ENCODE data around the gene LARGE1.

The LARGE1 gene

DNA sequence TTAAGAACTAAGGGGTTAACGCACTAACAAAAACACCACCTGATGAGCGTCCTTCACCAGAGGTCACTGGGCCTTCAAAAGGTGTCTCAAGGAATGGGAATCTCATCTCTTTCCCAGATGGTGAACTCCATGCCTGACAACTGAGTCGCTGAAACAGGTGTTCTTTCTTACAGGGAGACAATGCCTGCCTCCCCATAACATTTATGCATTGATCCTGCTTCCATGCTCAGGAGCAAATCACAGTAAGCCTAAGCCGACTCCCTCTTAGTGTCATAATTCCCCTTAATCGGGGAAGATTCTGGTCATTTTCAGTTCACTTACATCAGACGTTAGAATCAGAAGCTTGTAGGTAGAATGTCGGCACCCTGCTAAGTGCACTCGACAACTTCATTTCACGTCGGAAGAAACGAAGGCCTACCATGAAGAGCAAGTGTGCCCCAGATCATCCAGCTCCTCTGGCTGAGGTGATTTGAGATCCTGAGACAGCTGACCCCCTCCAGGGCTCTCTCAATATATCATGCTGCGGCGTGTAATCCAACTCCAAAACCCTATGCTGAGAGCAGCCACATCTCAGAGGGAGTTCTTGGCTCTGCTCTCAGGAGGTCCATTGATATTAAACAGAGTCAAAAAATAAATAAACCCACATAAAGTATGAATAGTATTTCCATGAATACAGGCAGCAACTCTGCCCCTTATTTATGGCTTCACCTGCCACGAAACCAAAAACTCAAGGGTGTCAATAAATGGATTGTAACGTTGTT is 163.1 kb downstream of the LARGE1 start:
- Histone ChIP-seq H3K4me1 (ENCODE audit: control insufficient read depth, insufficient read depth, low read length) (peaks cover 24% of the 10 kb centered on the region), H3K27me3 (ENCODE audit: control insufficient read depth, insufficient read depth, low read length) (no peaks in the 10 kb centered on the region), H3K27ac (ENCODE audit: low read depth, low read length) (peak overlapping the region; percentile 76), H3K9ac (ENCODE audit: low read depth, low read length) (no peak overlapping the region), H3K4me3 (ENCODE audit: low read depth, low read length) (0 out of 2 replicates have a peak overlapping the region, but pooled peaks have one; percentile 16), H3K9me3 (ENCODE audit: control insufficient read depth, insufficient read depth, low read length) (no peaks in the 10 kb centered on the region), H3K36me3 (ENCODE audit: control insufficient read depth, insufficient read depth, low read length) (0 out of 2 replicates have a peak, but pooled peaks cover 5% of the 10 kb centered on the region)

- Histone ChIP-seq H3K27me3 (ENCODE audit: control insufficient read depth, insufficient read depth, low read length) (no peaks in the 10 kb centered on the region), H3K9me3 (ENCODE audit: control insufficient read depth, insufficient read depth, low read length) (no peaks in the 10 kb centered on the region), H3K27ac (ENCODE audit: low read depth, low read length) (peak overlapping the region; percentile 76), H3K4me1 (ENCODE audit: control insufficient read depth, insufficient read depth, low read length) (peaks cover 24% of the 10 kb centered on the region), H3K36me3 (ENCODE audit: control insufficient read depth, insufficient read depth, low read length) (0 out of 2 replicates have a peak, but pooled peaks cover 5% of the 10 kb centered on the region), H3K4me3 (ENCODE audit: low read depth, low read length) (no peak overlapping the region), H3K9ac (ENCODE audit: low read depth, low read length) (no peak overlapping the region)
These were observed 163.7 kb downstream of the LARGE1 start for GRCh38 chr22:33756508-33756949.

GRCh38 chr22:33748714-33749113 is 171.6 kb downstream of the LARGE1 start:
- no peak overlapping the region for H3K4me3 ChIP-seq (ENCODE audit: low read depth, low read length)
- H3K9ac ChIP-seq (ENCODE audit: low read depth, low read length), result no peak overlapping the region
- no peaks in the 10 kb centered on the region for H3K27me3 ChIP-seq (ENCODE audit: control insufficient read depth, insufficient read depth, low read length)
- no peak overlapping the region for H3K27ac ChIP-seq (ENCODE audit: low read depth, low read length)
- H3K36me3 ChIP-seq (ENCODE audit: control insufficient read depth, insufficient read depth, low read length), result no peaks in the 10 kb centered on the region
- no peaks in the 10 kb centered on the region for H3K4me1 ChIP-seq (ENCODE audit: control insufficient read depth, insufficient read depth, low read length)
- no peaks in the 10 kb centered on the region for H3K9me3 ChIP-seq (ENCODE audit: control insufficient read depth, insufficient read depth, low read length)

DNA sequence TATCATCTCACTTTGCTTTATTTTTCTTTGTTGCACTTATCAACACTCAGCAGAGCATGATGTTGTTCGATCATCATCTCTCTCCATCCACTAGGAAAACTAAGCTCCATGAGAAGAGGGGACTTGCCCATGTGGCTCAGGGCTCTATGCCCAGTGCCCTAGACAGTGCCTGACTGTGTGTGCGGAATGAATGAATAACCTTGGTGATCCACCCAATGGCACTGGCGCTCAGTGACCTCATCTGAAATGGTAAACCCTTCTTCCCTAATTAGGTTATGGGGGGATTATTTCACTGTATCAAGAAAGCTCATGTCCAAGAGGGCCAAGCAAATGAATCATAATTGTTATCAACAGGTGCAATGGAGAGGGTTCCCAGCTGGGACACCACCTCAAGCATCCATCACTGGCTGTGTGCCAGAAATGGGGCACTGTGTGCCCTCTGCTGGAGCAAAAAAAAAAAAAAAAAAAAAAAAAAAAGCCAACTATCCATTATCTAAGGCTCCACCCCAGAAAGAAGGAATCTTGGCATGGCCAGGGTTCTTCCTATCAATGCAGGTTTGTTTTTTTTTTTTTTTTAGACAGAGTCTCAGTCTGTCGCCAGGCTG is 172.6 kb downstream of the LARGE1 start:
- H3K36me3 ChIP-seq (ENCODE audit: control insufficient read depth, insufficient read depth, low read length), result no peaks in the 10 kb centered on the region
- H3K4me1 ChIP-seq (ENCODE audit: control insufficient read depth, insufficient read depth, low read length), result no peaks in the 10 kb centered on the region
- no peaks in the 10 kb centered on the region for H3K27me3 ChIP-seq (ENCODE audit: control insufficient read depth, insufficient read depth, low read length)
- H3K9ac ChIP-seq (ENCODE audit: low read depth, low read length), result no peak overlapping the region
- no peaks in the 10 kb centered on the region for H3K9me3 ChIP-seq (ENCODE audit: control insufficient read depth, insufficient read depth, low read length)
- no peak overlapping the region for H3K4me3 ChIP-seq (ENCODE audit: low read depth, low read length)
- H3K27ac ChIP-seq (ENCODE audit: low read depth, low read length), result no peak overlapping the region

DNA sequence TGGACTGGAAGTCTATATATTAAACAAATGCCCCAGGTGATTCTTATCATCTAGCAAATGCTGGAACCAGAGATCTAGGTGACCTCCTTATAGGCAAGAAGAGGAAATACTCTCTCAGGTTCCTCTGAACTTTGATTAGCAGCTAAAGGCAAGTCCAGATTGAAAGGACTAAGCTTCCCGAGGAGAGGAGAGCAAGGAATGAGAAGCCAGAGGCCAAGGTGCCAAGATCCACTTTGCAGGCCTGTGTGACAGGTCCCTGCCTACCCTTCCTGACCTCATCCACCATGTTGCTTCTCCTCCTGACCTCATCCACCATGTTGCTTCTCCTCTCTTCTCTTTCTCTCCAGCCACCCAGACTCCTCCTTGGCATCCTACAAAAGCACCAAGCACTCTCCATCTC is 173.2 kb downstream of the LARGE1 start:
- H3K4me1 ChIP-seq (ENCODE audit: control insufficient read depth, insufficient read depth, low read length), result no peaks in the 10 kb centered on the region
- no peaks in the 10 kb centered on the region for H3K36me3 ChIP-seq (ENCODE audit: control insufficient read depth, insufficient read depth, low read length)
- no peaks in the 10 kb centered on the region for H3K9me3 ChIP-seq (ENCODE audit: control insufficient read depth, insufficient read depth, low read length)

GRCh38 chr22:33746501-33746928 is 173.8 kb downstream of the LARGE1 start:
- no peak overlapping the region for H3K27ac ChIP-seq (ENCODE audit: low read depth, low read length)
- no peak overlapping the region for H3K4me3 ChIP-seq (ENCODE audit: low read depth, low read length)
- no peak overlapping the region for H3K9ac ChIP-seq (ENCODE audit: low read depth, low read length)
- H3K36me3 ChIP-seq (ENCODE audit: control insufficient read depth, insufficient read depth, low read length), result no peaks in the 10 kb centered on the region
- no peaks in the 10 kb centered on the region for H3K9me3 ChIP-seq (ENCODE audit: control insufficient read depth, insufficient read depth, low read length)
- H3K27me3 ChIP-seq (ENCODE audit: control insufficient read depth, insufficient read depth, low read length), result no peaks in the 10 kb centered on the region
- no peaks in the 10 kb centered on the region for H3K4me1 ChIP-seq (ENCODE audit: control insufficient read depth, insufficient read depth, low read length)

More for the DNA sequence above, 173.2 kb downstream of the LARGE1 start:
- no peaks in the 10 kb centered on the region for H3K27me3 ChIP-seq (ENCODE audit: control insufficient read depth, insufficient read depth, low read length)
- no peak overlapping the region for H3K27ac ChIP-seq (ENCODE audit: low read depth, low read length)
- H3K9ac ChIP-seq (ENCODE audit: low read depth, low read length), result no peak overlapping the region
- no peak overlapping the region for H3K4me3 ChIP-seq (ENCODE audit: low read depth, low read length)

- no peak overlapping the region for H3K9ac ChIP-seq (ENCODE audit: low read depth, low read length)
- H3K9me3 ChIP-seq (ENCODE audit: control insufficient read depth, insufficient read depth, low read length), result no peaks in the 10 kb centered on the region
- no peaks in the 10 kb centered on the region for H3K27me3 ChIP-seq (ENCODE audit: control insufficient read depth, insufficient read depth, low read length)
- 0 out of 2 replicates have a peak, but pooled peaks cover 1% of the 10 kb centered on the region for H3K4me1 ChIP-seq (ENCODE audit: control insufficient read depth, insufficient read depth, low read length)
- H3K4me3 ChIP-seq (ENCODE audit: low read depth, low read length), result no peak overlapping the region
- H3K36me3 ChIP-seq (ENCODE audit: control insufficient read depth, insufficient read depth, low read length), result no peaks in the 10 kb centered on the region
- H3K27ac ChIP-seq (ENCODE audit: low read depth, low read length), result no peak overlapping the region
These were observed 174.8 kb downstream of the LARGE1 start for GRCh38 chr22:33745501-33745900.

DNA sequence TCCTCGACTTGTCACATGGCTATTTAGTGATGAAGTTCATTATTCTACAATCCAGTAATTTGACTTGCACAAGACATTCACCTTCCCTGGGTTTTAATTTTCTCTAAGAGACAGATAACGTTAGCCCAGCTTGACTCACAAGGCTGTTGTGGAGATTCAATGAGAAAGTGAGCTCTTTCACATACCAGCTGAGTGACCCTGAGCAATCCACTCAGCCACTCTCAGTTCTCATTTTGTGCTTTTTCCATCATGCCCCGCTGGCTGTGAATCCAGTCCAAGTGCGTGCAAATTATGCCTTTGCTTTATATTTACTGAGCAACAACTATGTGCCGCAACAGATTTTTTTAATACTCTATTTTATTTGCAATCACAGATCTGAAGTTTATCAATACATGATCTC is 176.5 kb downstream of the LARGE1 start:
- Histone ChIP-seq H3K4me3 (ENCODE audit: low read depth, low read length) (no peak overlapping the region), H3K36me3 (ENCODE audit: control insufficient read depth, insufficient read depth, low read length) (no peaks in the 10 kb centered on the region), H3K4me1 (ENCODE audit: control insufficient read depth, insufficient read depth, low read length) (peaks cover 17% of the 10 kb centered on the region), H3K9me3 (ENCODE audit: control insufficient read depth, insufficient read depth, low read length) (no peaks in the 10 kb centered on the region), H3K27me3 (ENCODE audit: control insufficient read depth, insufficient read depth, low read length) (no peaks in the 10 kb centered on the region), H3K27ac (ENCODE audit: low read depth, low read length) (no peak overlapping the region), H3K9ac (ENCODE audit: low read depth, low read length) (no peak overlapping the region)

DNA sequence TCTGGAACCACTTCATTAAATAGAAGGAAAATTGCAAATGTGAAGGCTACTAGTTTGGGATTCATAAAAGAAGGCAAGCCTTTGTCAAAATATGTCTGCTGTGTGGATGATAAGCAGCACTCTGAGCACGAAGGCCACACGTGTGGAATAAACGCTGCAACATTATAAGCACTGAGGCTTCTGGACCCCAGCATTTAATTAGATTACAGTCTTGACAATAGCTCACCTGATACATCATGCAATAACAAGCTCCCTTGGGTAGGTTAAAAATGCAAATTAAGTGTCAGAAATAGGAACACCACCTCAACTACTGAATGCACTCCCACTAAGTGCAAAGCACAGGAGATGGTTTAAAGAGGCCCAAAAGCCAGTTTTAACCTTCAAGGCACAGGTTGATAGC is 179.3 kb downstream of the LARGE1 start:
- Histone ChIP-seq H3K9ac (ENCODE audit: low read depth, low read length) (no peak overlapping the region), H3K9me3 (ENCODE audit: control insufficient read depth, insufficient read depth, low read length) (no peaks in the 10 kb centered on the region), H3K4me1 (ENCODE audit: control insufficient read depth, insufficient read depth, low read length) (peaks cover 31% of the 10 kb centered on the region), H3K36me3 (ENCODE audit: control insufficient read depth, insufficient read depth, low read length) (no peaks in the 10 kb centered on the region), H3K27ac (ENCODE audit: low read depth, low read length) (no peak overlapping the region), H3K27me3 (ENCODE audit: control insufficient read depth, insufficient read depth, low read length) (no peaks in the 10 kb centered on the region), H3K4me3 (ENCODE audit: low read depth, low read length) (no peak overlapping the region)

GRCh38 chr22:33739516-33739915 is 180.8 kb downstream of the LARGE1 start:
- peaks cover 31% of the 10 kb centered on the region for H3K4me1 ChIP-seq (ENCODE audit: control insufficient read depth, insufficient read depth, low read length)
- no peak overlapping the region for H3K9ac ChIP-seq (ENCODE audit: low read depth, low read length)
- no peak overlapping the region for H3K4me3 ChIP-seq (ENCODE audit: low read depth, low read length)
- no peaks in the 10 kb centered on the region for H3K27me3 ChIP-seq (ENCODE audit: control insufficient read depth, insufficient read depth, low read length)
- no peaks in the 10 kb centered on the region for H3K9me3 ChIP-seq (ENCODE audit: control insufficient read depth, insufficient read depth, low read length)
- H3K27ac ChIP-seq (ENCODE audit: low read depth, low read length), result no peak overlapping the region
- no peaks in the 10 kb centered on the region for H3K36me3 ChIP-seq (ENCODE audit: control insufficient read depth, insufficient read depth, low read length)

- Histone ChIP-seq H3K9me3 (ENCODE audit: control insufficient read depth, insufficient read depth, low read length) (no peaks in the 10 kb centered on the region), H3K36me3 (ENCODE audit: control insufficient read depth, insufficient read depth, low read length) (no peaks in the 10 kb centered on the region), H3K9ac (ENCODE audit: low read depth, low read length) (no peak overlapping the region), H3K27ac (ENCODE audit: low read depth, low read length) (peak overlapping the region; percentile 62), H3K27me3 (ENCODE audit: control insufficient read depth, insufficient read depth, low read length) (no peaks in the 10 kb centered on the region), H3K4me1 (ENCODE audit: control insufficient read depth, insufficient read depth, low read length) (peaks cover 40% of the 10 kb centered on the region), H3K4me3 (ENCODE audit: low read depth, low read length) (no peak overlapping the region)
These were observed 182.6 kb downstream of the LARGE1 start for GRCh38 chr22:33737662-33738061.
